Kidney (tissue), 14 donors: ENCODE results near the gene OPTN. TPM values are rescaled to one million over a fixed set of nuclear protein-coding genes. Genes with fewer than 3 reads are reported as not detected.
A peak's percentile ranks its signal among the peaks of the same experiment; 100 is the strongest.

Source experiments
- DNase-seq, 5 donors: peaks; one replicate each; pipeline ENCODE4 v3.0.0-alpha.2; 2013 to 2020
- FAIRE-seq: peaks from 2 replicates; lab custom pipeline; 2012; peaks lifted over from hg19 to GRCh38; lab: Jason Lieb, UNC
- H3K27ac ChIP-seq, 2 donors: one replicate each; pipeline ENCODE4 v1.7.0; 2013; ENCODE audit warnings: low read depth in 2 of 2, low read length in 2 of 2, inconsistent platforms in 1 of 2
- H3K27me3 ChIP-seq: one replicate; pipeline ENCODE4 v1.7.1; 2013; ENCODE audit warnings: low read length, inconsistent platforms; ENCODE audit not compliant: control insufficient read depth, insufficient read depth
- H3K36me3 ChIP-seq, 3 donors: one replicate each; pipeline versions ENCODE4 v1.7.0 to v1.7.1; 2013; ENCODE audit warnings: low read length in 3 of 3, control low read depth in 1 of 3, inconsistent platforms in 1 of 3; ENCODE audit not compliant: insufficient read depth in 3 of 3, control insufficient read depth in 2 of 3
- H3K4me1 ChIP-seq, 3 donors: one replicate each; pipeline versions ENCODE4 v1.7.0 to v1.7.1; 2013; ENCODE audit warnings: low read length in 3 of 3, inconsistent platforms in 1 of 3, low read depth in 1 of 3; ENCODE audit not compliant: control insufficient read depth in 2 of 3, insufficient read depth in 2 of 3
- H3K4me3 ChIP-seq, 3 donors: one replicate each; pipeline versions ENCODE4 v1.7.0 to v1.8.1; 2013; ENCODE audit warnings: low read length in 3 of 3, control low read depth in 1 of 3, inconsistent platforms in 1 of 3
- H3K9ac ChIP-seq, 3 donors: one replicate each; pipeline versions ENCODE4 v1.7.0 to v1.7.1; 2013; ENCODE audit warnings: low read length in 3 of 3, control low read depth in 1 of 3, inconsistent platforms in 1 of 3
- H3K9me3 ChIP-seq, 3 donors: one replicate each; pipeline versions ENCODE4 v1.7.0 to v1.7.1; 2013; ENCODE audit warnings: low read length in 3 of 3, control low read depth in 1 of 3, inconsistent platforms in 1 of 3; ENCODE audit not compliant: control insufficient read depth in 2 of 3, insufficient read depth in 1 of 3
- intact Hi-C: fragments of 100-400 bp; cut with DNase I; formaldehyde crosslinking; loops from one replicate; pipeline ENCODE4 v1.11.1; 2022
- polyA plus RNA-seq: library from polyadenylated mRNA; stranded (reverse); fragments of 350-450 nt; fragmentation: Illumina TruSeq; extraction: RNeasy Lipid Tissue Mini Kit (QIAGEN cat#74804); gene quantifications from one replicate; pipeline ENCODE4 v1.2.3, GENCODE V29; 2014; ENCODE audit warnings: low read depth, low replicate concordance; ENCODE audit not compliant: insufficient read depth
- total RNA-seq: library from RNA; stranded (reverse); fragmentation: NEBNext Ultra II Directional; extraction: Animal tissue kit (Norgen Biotek cat#: 25700); gene quantifications from one replicate; pipeline ENCODE4 v1.2.1, GENCODE V29; 2021
- TF ChIP-seq, protein P1 (sequence below): IDR thresholded peaks from 3 replicates; pipeline ENCODE4 v1.5.1; 2012; ENCODE audit warnings: mild to moderate bottlenecking, moderate library complexity, borderline replicate concordance; ENCODE audit not compliant: insufficient read depth; ENCODE audit errors: extremely low read depth
- donor health status: control.
- donor health status: control.
- donor health status: control.
- donor health status: control.
- donor health status: control.
- donor health status: DM: yes; HTN: yes; CAD: no.
- donor health status: Normal renal cell carcinoma (clear cell type).

The OPTN gene
- total and polyA plus RNA-seq, 2 donors from 2014 or later: 55.0 to 76.9 TPM

- FAIRE-seq: no peak
- intact Hi-C loops: no loop called here
- TF ChIP-seq, protein P1, sequence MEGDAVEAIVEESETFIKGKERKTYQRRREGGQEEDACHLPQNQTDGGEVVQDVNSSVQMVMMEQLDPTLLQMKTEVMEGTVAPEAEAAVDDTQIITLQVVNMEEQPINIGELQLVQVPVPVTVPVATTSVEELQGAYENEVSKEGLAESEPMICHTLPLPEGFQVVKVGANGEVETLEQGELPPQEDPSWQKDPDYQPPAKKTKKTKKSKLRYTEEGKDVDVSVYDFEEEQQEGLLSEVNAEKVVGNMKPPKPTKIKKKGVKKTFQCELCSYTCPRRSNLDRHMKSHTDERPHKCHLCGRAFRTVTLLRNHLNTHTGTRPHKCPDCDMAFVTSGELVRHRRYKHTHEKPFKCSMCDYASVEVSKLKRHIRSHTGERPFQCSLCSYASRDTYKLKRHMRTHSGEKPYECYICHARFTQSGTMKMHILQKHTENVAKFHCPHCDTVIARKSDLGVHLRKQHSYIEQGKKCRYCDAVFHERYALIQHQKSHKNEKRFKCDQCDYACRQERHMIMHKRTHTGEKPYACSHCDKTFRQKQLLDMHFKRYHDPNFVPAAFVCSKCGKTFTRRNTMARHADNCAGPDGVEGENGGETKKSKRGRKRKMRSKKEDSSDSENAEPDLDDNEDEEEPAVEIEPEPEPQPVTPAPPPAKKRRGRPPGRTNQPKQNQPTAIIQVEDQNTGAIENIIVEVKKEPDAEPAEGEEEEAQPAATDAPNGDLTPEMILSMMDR: no peak
- peak in 1 of 5 donors; percentile 50 for DNase-seq
- H3K4me1 ChIP-seq: peaks cover 0 to 3% (median 0%) of the 10 kb centered on the region in 3 donors
- no peaks in the 10 kb centered on the region for H3K9me3 ChIP-seq
- no peaks in the 10 kb centered on the region for H3K27me3 ChIP-seq
- H3K9ac ChIP-seq: no peak overlapping the region
- peak overlapping the region in 2 of 3 donors; percentile 24 to 48 for H3K4me3 ChIP-seq
- H3K27ac ChIP-seq: no peak overlapping the region
- no peaks in the 10 kb centered on the region for H3K36me3 ChIP-seq
Observed at GRCh38 chr10:13161857-13162271, 61.9 kb downstream of the OPTN start.

DNA sequence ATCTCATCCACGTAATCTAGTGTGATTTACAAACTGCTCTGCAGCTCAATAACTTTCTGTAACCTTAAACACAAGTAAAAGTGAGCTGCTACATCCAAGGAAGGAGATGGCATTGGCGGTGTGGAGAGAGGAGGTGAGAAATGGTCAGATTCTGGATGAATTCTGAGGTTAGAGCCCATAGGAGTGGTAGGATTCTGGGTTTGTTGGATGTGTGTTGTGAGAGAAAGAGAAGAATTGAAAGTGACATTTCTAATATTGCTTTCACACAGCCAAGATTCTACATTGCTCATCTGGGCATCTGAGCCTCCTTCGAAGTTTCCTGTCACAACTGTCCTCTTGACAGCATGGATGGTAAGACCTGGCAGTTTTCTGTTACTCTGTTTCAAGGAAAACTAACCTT lies 63.9 kb downstream of the OPTN start:
- DNase-seq (no peak), FAIRE-seq (no peak)
- Histone ChIP-seq H3K36me3 (no peaks in the 10 kb centered on the region), H3K4me1 (peaks cover 0 to 3% (median 0%) of the 10 kb centered on the region in 3 donors), H3K9ac (no peak overlapping the region), H3K27ac (no peak overlapping the region), H3K27me3 (no peaks in the 10 kb centered on the region), H3K9me3 (no peaks in the 10 kb centered on the region), H3K4me3 (no peak overlapping the region)
- intact Hi-C loops: no loop called here
- TF ChIP-seq, protein P1: no peak

- H3K4me3 ChIP-seq: no peak overlapping the region
- peaks cover 0 to 3% (median 0%) of the 10 kb centered on the region in 3 donors for H3K4me1 ChIP-seq
- no peaks in the 10 kb centered on the region for H3K27me3 ChIP-seq
- no peaks in the 10 kb centered on the region for H3K36me3 ChIP-seq
- no peak overlapping the region for H3K9ac ChIP-seq
- FAIRE-seq: no peak
- no peaks in the 10 kb centered on the region for H3K9me3 ChIP-seq
- intact Hi-C loops: no loop called here
- TF ChIP-seq, protein P1: no peak
- H3K27ac ChIP-seq: no peak overlapping the region
- no peak for DNase-seq
Observed at GRCh38 chr10:13165177-13165576, 65.2 kb downstream of the OPTN start.

- FAIRE-seq: no peak
Observed at GRCh38 chr10:13167568-13167967, 67.6 kb downstream of the OPTN start.

More at GRCh38 chr10:13167568-13167967, 67.6 kb downstream of the OPTN start:
- no peaks in the 10 kb centered on the region for H3K4me1 ChIP-seq
- no peaks in the 10 kb centered on the region for H3K27me3 ChIP-seq
- no peaks in the 10 kb centered on the region for H3K9me3 ChIP-seq
- no peak overlapping the region for H3K27ac ChIP-seq
- DNase-seq: no peak
- H3K4me3 ChIP-seq: no peak overlapping the region
- intact Hi-C loops: no loop called here
- H3K36me3 ChIP-seq: no peaks in the 10 kb centered on the region
- H3K9ac ChIP-seq: no peak overlapping the region
- TF ChIP-seq, protein P1: no peak
